OCI-LY1 (cell line): ENCODE measurements around the gene ARHGAP9.

ENCODE experiments used
- H2AFZ ChIP-seq: fragments of 200-600 bp; sonication (generic), shearing (Covaris generic); 2 replicates; pipeline ENCODE4 v1.6.0; 2014; ENCODE audit warnings: antibody characterized with exemption, mild to moderate bottlenecking, low read length
- H3F3A ChIP-seq: fragments of 200-600 bp; sonication (generic), shearing (Covaris generic); 2 replicates; pipeline ENCODE4 v1.6.0; 2014; ENCODE audit warnings: mild to moderate bottlenecking, antibody characterized with exemption, low read length, moderate library complexity; ENCODE audit not compliant: insufficient read depth
- H3K27ac ChIP-seq: fragments of 200-600 bp; sonication (generic); 2 replicates; pipeline ENCODE4 v1.5.1; 2014; ENCODE audit warnings: low read length, mixed run types, mild to moderate bottlenecking, low read depth; ENCODE audit not compliant: poor library complexity, severe bottlenecking
- H3K27me3 ChIP-seq: fragments of 200-600 bp; sonication (generic); 2 replicates; pipeline ENCODE4 v1.6.0; 2014; ENCODE audit warnings: antibody characterized with exemption, mild to moderate bottlenecking, low read length, moderate library complexity; ENCODE audit not compliant: insufficient read depth
- H3K36me3 ChIP-seq: fragments of 200-600 bp; sonication (generic); 2 replicates; pipeline ENCODE4 v1.6.1; 2014; ENCODE audit warnings: mild to moderate bottlenecking, antibody characterized with exemption, low read length, moderate library complexity, mixed read lengths; ENCODE audit not compliant: insufficient read depth
- H3K4me1 ChIP-seq: fragments of 200-600 bp; sonication (generic); 2 replicates; pipeline ENCODE4 v1.5.1; 2014; ENCODE audit warnings: mild to moderate bottlenecking, low read length, moderate library complexity; ENCODE audit not compliant: insufficient read depth, severe bottlenecking
- H3K4me2 ChIP-seq: fragments of 200-600 bp; sonication (generic), shearing (Covaris generic); 2 replicates; pipeline ENCODE4 v1.6.1; 2014; ENCODE audit warnings: low read length
- H3K4me3 ChIP-seq: fragments of 200-600 bp; sonication (generic); 2 replicates; pipeline ENCODE4 v1.5.1; 2014; ENCODE audit warnings: low read length, low read depth, mild to moderate bottlenecking, mixed read lengths; ENCODE audit not compliant: poor library complexity, severe bottlenecking
- H3K79me2 ChIP-seq: fragments of 200-600 bp; shearing (Covaris generic); 2 replicates; pipeline ENCODE4 v1.6.1; 2016; ENCODE audit warnings: mixed run types, low read length, mixed read lengths; ENCODE audit not compliant: insufficient read depth
- H3K9ac ChIP-seq: fragments of 200-600 bp; sonication (generic), shearing (Covaris generic); 2 replicates; pipeline ENCODE4 v1.6.1; 2014; ENCODE audit warnings: mild to moderate bottlenecking, low read length, mixed read lengths
- H3K9me2 ChIP-seq: fragments of 200-600 bp; sonication (generic), shearing (Covaris generic); 2 replicates; pipeline ENCODE4 v1.6.1; 2014; ENCODE audit warnings: low read depth, mild to moderate bottlenecking, low read length, mixed read lengths
- H3K9me3 ChIP-seq: fragments of 200-600 bp; shearing (Covaris generic); 2 replicates; pipeline ENCODE4 v1.6.1; 2014; ENCODE audit warnings: low read length, mixed read lengths
- H4K20me1 ChIP-seq: fragments of 200-600 bp; sonication (generic), shearing (Covaris generic); 2 replicates; pipeline ENCODE4 v1.6.0; 2016; ENCODE audit warnings: mild to moderate bottlenecking, low read length; ENCODE audit not compliant: insufficient read depth
- CTCF ChIP-seq: fragments of 200-600 bp; sonication (generic), shearing (Covaris generic); IDR thresholded peaks from 2 replicates; pipeline ENCODE4 v1.5.1; 2017; ENCODE audit warnings: mild to moderate bottlenecking, antibody characterized with exemption, low read length, moderate library complexity, mixed read lengths
- EZH2 ChIP-seq: fragments of 200-600 bp; sonication (generic), shearing (Covaris generic); IDR thresholded peaks from 2 replicates; pipeline ENCODE4 v1.8.0; 2017; ENCODE audit warnings: borderline replicate concordance, mixed run types, mild to moderate bottlenecking, antibody characterized with exemption, low read length, moderate library complexity, mixed read lengths

Gene ARHGAP9

GRCh38 chr12:57500213-57500612 lies 20.5 kb upstream of the ARHGAP9 start:
- H3K4me1 ChIP-seq, result no peaks in the 10 kb centered on the region
- H3F3A ChIP-seq, result no peaks in the 10 kb centered on the region
- H3K9me2 ChIP-seq, result no peaks in the 10 kb centered on the region
- H3K36me3 ChIP-seq, result peaks cover 92% of the 10 kb centered on the region
- H3K79me2 ChIP-seq, result no peaks in the 10 kb centered on the region
- H2AFZ ChIP-seq, result no peak overlapping the region
- no peak overlapping the region for H3K27ac ChIP-seq
- no peaks in the 10 kb centered on the region for H3K9me3 ChIP-seq
- TF ChIP-seq CTCF, result no peak
- TF ChIP-seq EZH2, result no peak
- H4K20me1 ChIP-seq, result no peaks in the 10 kb centered on the region
- no peak overlapping the region for H3K9ac ChIP-seq
- H3K4me2 ChIP-seq, result no peak overlapping the region
- H3K27me3 ChIP-seq, result no peaks in the 10 kb centered on the region
- H3K4me3 ChIP-seq, result no peak overlapping the region

- Histone ChIP-seq H3K4me1 (no peaks in the 10 kb centered on the region), H3F3A (no peaks in the 10 kb centered on the region), H3K9me2 (no peaks in the 10 kb centered on the region), H3K4me3 (no peak overlapping the region), H3K79me2 (no peaks in the 10 kb centered on the region), H3K27me3 (no peaks in the 10 kb centered on the region), H4K20me1 (no peaks in the 10 kb centered on the region), H3K36me3 (peaks cover 82% of the 10 kb centered on the region), H3K9ac (no peak overlapping the region), H3K9me3 (no peaks in the 10 kb centered on the region), H2AFZ (no peak overlapping the region), H3K4me2 (no peak overlapping the region), H3K27ac (no peak overlapping the region)
- TF ChIP-seq CTCF (no peak), EZH2 (no peak)
Measured at GRCh38 chr12:57498571-57498970, 18.9 kb upstream of the ARHGAP9 start.

GRCh38 chr12:57498132-57498502 lies 18.5 kb upstream of the ARHGAP9 start:
- no peak overlapping the region for H3K27ac ChIP-seq
- no peaks in the 10 kb centered on the region for H3K4me1 ChIP-seq
- no peaks in the 10 kb centered on the region for H3F3A ChIP-seq
- H3K79me2 ChIP-seq, result no peaks in the 10 kb centered on the region
- no peak overlapping the region for H2AFZ ChIP-seq
- H3K36me3 ChIP-seq, result peaks cover 78% of the 10 kb centered on the region
- no peaks in the 10 kb centered on the region for H3K9me3 ChIP-seq
- no peak overlapping the region for H3K4me3 ChIP-seq
- no peaks in the 10 kb centered on the region for H3K27me3 ChIP-seq
- H4K20me1 ChIP-seq, result no peaks in the 10 kb centered on the region
- TF ChIP-seq EZH2 (no peak), CTCF (no peak)
- no peak overlapping the region for H3K4me2 ChIP-seq
- H3K9ac ChIP-seq, result no peak overlapping the region
- no peaks in the 10 kb centered on the region for H3K9me2 ChIP-seq
